Tibial nerve (tissue), 4 donors: Measurements from ENCODE around the gene DDX39A.

ENCODE experiments used
- EP300 ChIP-seq, 2 donors: sonication (generic); formaldehyde crosslinking; IDR thresholded peaks; one replicate each; pipeline ENCODE4 v1.6.1; 2017; ENCODE audit warnings: antibody characterized with exemption in 2 of 2, mild to moderate bottlenecking in 1 of 2
- POLR2A ChIP-seq, 2 donors: fragments of 450-650 bp; IDR thresholded peaks; one replicate each; pipeline ENCODE4 v1.6.1; 2017; ENCODE audit warnings: antibody characterized with exemption in 2 of 2, mild to moderate bottlenecking in 2 of 2, moderate library complexity in 2 of 2
- TF ChIP-seq, protein P1 (sequence below), 5 experiments: fragments of 200-600 bp in 3 of 5; fragments of 450-650 bp in 2 of 5; sonication (generic) in 3 of 5; IDR thresholded peaks; one replicate each; pipeline ENCODE4 v1.5.1; 2016 to 2019; ENCODE audit warnings: antibody characterized with exemption in 5 of 5, mild to moderate bottlenecking in 3 of 5, moderate library complexity in 2 of 5

DNA sequence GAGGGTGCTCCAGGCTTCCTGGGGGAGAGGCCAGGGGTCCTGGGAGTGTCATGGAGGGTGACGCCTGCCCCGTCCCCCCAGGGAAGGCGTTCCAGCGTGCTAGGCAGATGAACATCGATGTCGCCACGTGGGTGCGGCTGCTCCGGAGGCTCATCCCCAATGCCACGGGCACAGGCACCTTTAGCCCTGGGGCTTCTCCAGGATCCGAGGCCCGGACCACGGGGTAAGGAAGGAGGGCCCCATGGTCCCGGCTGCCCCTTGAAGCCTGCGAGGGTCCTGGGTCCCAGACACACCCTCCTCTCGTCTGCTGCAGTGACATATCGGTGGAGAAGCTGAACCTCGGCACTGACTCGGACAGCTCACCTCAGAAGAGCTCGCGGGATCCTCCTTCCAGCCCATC, 44.6 kb upstream of the DDX39A start:
- TF ChIP-seq, protein P1, sequence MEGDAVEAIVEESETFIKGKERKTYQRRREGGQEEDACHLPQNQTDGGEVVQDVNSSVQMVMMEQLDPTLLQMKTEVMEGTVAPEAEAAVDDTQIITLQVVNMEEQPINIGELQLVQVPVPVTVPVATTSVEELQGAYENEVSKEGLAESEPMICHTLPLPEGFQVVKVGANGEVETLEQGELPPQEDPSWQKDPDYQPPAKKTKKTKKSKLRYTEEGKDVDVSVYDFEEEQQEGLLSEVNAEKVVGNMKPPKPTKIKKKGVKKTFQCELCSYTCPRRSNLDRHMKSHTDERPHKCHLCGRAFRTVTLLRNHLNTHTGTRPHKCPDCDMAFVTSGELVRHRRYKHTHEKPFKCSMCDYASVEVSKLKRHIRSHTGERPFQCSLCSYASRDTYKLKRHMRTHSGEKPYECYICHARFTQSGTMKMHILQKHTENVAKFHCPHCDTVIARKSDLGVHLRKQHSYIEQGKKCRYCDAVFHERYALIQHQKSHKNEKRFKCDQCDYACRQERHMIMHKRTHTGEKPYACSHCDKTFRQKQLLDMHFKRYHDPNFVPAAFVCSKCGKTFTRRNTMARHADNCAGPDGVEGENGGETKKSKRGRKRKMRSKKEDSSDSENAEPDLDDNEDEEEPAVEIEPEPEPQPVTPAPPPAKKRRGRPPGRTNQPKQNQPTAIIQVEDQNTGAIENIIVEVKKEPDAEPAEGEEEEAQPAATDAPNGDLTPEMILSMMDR (IDR thresholded peaks at IDR 0.05), result no peak
- no peak for TF ChIP-seq POLR2A (IDR thresholded peaks at IDR 0.05)
- no peak for TF ChIP-seq EP300 (IDR thresholded peaks at IDR 0.05)
